Stimulated activated CD8-positive, alpha-beta memory T cell treated with anti-CD3 and anti-CD28 coated beads, Interleukin-4, amount 100 ng/mL, for 1 hour (primary cell): ENCODE measurements around the gene SFTPD.
"Not testable (repeated sequence)": the region's sequence is repeated elsewhere in the genome, so short reads cannot be mapped to it uniquely, and the experiment has no call there.

Experiments used
- DNase-seq, 2 donors: peaks; one replicate each; pipeline ENCODE4 v3.0.0-alpha.2; 2020; ENCODE audit warnings: low read depth in 2 of 2, low spot score in 1 of 2

The SFTPD gene

DNA sequence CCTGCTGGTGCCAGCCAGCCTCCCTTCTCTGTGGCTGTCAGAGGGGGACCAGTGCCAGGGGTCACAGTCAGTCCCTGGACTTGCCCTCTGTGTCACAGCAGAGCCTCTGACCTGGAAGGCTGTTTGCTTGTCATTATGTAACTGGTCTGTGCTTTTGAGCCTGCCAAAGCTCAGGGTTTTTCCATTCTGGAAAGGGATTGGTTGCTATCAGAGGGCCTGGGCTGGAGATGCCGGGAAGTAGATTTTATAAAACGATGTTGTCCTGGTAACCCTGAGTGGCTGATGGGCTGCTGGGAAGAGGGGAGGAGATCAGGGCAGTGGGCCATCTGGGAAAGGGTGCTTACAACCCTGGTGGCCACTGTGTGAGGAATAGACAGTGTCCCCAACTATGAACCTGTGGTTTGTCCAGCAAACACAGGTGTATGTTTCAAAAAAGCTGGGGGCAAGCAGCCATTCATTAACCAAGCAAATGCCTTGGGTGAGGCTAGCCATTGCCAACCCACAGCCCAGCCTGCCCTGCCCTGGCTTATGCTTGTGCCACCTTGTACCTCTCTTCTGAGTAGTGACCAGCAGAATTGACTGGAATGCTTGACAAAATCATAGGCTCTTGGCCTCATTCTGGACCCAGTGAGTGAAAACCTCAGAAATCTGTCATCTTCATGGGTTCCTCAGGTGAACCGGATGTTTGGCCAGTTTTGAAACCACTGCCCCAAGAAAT, 21.6 kb downstream of the SFTPD start:
- DNase-seq, result no peak

DNA sequence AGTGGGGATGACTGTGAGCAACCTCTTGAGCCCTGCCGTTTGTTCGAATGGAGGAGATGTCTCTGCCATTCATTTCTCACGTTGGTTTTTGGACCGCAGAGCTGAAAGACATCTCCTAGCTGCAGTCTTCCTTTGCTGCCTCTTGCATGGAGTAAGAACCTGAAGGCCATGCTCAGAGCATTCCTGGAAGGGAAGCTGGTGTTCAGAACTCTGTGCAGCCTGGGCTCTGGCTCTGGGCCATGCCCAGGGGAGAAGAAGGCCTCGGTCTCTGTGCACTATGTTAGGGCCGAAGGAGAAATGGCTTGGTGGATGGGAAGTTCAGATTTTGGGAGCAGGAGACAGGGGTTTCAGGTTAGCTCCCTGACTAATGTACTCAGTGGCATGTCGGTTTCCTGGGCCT, 22.9 kb downstream of the SFTPD start:
- no peak for DNase-seq

DNA sequence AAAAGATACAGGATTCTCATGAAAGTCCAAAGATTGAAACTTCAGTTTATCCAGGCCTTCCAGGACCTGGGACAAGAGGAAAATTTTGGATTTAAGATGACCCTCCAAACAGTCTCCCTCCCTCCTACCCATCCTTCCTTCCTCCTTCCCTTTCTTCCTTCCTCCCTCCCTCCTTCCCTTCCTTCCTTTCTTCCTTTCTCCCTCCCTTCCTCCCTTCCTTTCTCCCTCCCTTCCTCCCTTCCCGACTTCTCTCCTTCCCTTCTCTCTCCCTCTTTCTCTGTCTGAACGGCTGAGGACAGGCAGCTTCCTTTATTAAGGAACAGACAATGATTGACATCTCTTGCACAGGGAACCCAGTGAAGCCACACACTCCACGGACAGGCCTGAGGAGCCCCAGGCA, 23.3 kb downstream of the SFTPD start:
- DNase-seq, result no peak

DNA sequence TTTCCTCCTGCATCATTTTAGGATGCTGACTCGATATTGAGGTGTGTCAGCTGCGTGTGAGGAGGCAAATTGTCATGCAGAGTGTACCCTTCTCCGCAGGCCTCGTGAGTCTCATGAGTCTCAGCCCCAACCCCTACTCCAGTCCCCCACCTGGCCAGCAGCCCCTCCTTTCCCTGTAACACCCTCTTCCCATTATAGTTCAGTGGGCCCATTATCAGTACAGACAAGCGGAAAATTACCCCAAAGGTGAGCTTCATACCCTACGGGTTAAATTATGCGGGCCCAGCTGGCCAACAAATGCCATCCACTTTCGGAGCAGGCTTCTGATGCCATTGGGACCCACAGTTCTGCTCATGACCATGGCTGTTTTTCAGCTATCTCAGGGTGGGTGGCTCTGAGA, 25.2 kb downstream of the SFTPD start:
- DNase-seq, result no peak

DNA sequence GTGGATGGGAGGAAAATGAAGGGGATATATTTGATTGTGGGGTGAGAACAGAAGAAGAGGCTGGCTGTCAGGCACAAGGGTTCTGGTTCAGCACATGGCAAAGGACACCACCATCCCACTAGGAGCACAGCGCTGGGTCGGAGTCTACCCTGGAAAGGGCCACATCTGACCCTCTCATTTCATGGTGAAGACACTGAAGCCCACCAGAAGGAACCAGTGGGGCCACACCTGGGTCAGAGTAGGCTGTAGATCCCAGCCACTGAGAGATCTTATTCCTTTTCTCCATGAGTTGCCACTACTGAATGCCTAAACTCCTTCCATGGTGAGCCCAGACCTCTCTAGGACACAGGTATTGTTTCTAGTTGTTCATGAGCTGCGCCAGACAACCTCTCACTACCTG, 25.8 kb downstream of the SFTPD start:
- no peak for DNase-seq

DNA sequence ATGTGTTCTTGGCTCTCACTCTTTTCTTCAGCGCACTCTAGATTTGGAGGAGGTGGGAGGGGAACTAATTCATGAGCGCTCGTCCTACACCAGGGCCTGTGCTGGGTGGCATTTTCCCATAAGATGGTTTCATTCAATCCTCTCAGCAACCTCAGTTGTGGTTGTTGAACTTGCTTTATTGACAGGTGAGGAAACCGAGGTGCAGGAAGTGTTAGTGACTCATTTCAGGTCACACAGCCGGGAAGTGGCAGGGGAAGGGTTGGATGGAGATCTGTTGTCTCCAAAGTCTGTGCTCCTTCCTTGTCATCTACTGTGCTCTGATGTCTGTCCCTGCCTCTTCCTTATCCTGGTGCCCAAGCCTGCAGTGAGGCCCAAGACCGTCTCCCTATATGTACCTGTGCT, 26.9 kb downstream of the SFTPD start:
- not testable (repeated sequence) for DNase-seq

DNA sequence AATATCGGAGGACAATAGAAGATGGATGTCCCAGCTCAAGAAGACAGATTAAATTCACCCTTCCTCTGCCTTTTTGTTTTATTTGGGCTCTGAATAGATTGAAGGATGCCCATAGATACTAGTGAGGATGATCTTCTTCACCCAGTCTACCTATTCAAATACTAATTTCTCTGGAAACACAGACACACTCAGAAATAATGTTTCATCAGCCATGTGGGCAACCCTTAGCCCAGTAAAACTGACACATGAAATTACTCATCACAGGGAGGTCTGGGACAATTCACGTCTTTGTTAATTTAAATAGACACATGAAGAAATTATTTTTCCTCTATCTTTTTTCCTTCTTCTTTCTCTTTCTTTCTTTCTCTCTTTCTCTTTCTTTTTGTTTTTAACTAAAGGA, 33.1 kb downstream of the SFTPD start:
- not testable (repeated sequence) for DNase-seq

DNA sequence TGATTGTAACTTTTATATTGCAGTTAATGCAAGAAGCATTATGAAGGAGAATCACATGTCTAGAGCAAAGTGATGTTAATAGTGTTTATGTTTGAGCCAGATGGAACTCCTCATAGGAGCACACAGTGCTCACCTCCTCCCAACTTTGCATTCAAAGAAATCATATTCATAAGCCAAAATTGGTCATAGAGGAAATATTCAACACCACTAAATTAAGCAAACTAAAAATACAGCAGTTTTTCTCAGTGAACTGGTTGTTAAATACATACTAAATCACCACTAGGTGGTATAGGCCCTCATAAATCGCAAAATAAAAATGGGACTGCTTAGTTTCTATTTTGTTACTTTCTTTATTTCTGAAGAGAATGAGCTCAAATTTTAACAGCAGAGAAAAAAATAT, 34.4 kb downstream of the SFTPD start:
- not testable (repeated sequence) for DNase-seq

DNA sequence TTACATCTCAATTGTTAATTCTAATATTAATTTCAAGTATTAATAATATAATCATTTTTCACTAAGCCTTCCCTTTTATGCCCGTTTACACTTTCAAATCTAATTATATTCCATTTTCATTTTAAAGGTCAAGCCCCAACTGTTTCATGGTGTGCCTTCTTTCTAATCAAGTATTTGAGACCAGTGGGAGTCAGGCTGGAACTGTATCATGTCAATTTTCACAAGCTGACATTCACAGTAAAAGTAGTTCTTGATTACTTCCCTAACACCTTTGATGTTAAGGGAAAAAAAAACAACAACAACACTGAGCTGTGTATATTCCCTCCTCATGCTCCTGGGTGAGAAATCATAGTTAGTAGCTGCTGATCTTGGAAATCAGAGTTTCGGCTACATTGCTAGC, 38.1 kb downstream of the SFTPD start:
- DNase-seq, result no peak

DNA sequence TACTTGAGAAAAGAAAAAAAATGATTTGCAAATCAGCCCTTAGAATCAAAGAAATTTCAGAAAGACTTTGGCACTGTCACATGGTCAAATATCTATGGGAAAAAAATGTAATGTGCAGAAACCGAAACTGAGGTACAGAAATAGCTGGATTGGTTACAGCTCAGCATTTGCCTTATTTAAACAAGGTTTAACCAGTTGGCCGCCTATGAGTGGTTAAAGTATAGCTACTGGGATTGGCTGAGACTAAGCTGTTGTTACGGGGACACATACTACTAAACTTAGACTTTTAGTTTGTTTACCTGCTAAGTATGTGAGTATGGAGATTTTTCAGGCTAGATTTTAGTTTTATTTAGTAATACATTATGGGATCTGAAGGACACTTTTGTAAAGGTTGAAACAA, 38.6 kb downstream of the SFTPD start:
- no peak for DNase-seq

DNA sequence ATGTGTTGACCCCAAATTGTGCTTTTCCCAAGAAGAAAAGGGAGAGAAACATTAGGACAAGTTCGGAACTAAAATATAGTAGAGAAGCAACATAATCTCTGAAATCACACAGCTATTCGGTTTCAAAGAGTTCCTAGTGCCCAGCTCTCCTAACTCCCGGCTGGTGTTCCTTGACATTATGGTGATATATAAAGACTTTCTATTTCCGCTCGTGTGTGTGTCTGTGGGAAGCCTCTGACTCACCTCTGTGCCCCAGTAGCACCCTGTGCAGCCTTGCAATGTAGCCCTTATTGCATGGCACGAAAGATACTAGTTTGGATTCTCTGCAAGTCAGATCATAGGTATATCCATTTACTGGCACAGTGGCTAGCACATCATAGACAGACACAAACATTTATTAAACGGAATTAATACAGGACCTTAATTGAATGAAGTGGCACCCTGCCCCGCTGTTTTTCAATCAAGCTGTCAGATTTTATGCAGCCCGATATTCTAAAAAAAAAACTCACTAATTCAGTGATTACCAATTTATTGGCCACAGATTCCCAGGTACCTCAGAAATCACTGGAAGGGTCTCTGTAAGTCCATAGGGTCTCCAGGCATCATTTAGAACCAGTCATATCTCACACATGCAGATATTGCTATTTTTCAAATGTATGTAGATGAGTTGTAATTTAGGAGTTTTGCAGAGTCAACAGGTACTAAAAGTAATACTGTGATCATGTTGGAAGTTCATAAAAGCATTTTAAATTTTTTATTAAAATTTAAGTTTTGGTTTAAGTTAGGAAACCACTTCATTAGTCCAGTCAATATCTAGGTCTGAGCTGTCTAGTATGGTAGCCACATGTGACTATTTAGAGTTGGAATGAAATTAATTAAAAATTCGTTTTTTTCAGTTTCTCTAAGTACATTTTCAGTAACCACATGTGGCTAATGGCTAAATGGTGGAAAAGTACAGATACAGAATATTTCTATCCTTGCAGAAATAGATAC, 43.3 kb downstream of the SFTPD start:
- no peak for DNase-seq

DNA sequence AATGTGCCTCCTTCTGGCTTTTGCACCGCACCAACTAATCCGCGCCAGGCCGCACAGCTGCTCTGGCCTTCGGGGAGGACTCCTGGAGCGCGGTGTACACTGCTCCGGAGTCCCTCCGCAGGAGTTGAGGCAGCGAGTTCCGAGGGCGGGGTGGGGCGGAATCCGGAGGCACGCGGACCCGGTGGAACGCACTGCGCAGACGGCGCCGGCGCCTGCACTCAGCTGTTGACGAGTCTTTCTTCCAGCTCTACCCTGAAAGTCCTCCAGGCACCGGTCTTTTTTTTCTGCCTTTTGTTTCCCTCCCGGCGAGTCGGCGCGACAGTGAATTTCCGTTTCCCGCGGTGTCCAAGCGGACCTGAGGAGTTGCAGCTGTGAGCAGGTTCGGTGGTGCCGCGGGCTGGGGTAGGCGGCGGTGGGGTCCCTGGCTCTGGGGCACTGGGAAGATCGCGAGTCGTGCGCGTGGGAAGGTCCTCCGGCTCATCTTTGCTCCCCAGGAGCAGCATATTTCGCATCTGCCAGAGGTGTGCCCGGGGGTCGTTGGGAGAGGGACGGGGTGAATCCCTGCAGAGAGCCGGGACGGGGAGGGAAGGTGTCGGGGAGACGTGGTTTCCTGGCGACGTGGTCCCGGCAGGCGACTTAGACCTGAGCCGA, 44.1 kb downstream of the SFTPD start:
- peak; percentile 6 to 10 for DNase-seq

DNA sequence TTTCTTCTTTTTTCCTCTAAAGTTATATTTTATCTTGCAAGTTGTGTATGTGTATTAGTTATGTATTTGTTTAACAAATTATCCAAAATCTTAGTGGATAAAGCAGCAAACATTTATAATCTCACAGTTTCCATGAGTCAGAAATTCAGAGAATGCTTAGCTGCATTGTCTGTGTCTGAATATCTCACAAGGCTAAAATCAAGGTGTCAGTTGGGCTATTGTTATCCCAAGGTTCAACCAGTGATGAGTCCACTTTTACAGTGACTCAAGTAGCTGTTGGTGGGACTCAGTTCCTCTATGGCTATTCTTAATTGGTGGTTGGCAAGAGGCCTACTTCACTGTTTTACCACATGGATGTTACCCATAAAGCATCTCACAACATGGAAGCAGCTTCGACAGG, 47.3 kb downstream of the SFTPD start:
- not testable (repeated sequence) for DNase-seq

DNA sequence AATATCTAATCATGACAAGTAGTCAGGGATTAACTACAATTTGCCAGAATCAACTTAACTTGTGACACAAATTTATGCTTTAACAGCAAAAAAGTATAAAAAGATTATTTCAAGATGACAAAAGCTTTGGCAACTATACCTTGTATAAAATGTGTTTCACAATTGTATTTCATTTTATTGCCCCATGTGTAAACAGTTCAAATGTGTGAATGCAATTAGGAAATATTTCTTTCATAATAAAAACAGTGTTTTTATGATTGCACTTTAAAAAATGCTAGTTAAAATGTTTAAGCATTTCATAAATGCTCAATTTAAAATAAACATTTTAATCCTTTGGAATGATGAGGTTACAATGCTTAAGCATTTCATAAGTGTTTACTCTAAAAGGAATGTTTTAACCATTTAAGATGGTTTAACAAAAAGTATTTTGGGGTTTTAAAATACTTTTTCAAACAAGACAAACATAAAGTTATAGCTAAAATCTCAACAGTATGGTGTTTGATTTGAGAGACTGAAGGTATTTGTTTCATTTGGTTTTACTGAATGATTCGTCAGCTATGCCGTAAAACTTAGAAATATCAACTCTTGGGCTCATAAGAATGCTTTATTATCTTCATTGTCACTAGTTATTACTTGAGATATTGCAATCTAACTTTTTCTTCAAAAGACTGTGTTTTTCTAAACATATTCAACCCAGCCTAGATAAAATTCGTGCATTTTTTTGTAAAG, 50.1 kb downstream of the SFTPD start:
- no peak for DNase-seq

DNA sequence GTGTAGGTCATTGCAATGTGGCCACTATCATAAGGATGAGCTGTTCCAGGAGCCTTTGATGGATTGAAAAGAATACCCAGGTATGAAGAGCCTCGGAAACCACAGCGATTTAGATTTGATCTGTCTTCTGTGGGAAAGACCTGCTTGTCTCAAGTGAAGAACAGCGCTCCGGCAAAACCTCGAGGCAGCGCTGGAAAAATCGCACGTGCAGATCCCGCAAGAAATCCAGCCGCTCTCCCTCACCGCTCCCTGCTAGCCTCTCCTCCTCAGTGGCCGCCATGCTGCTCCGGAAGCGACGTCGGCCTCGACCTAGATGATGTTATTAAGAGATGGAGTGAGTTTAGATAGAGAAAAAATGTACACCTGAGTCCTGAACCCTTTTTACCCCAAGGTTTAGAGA, 56.0 kb downstream of the SFTPD start:
- not testable (repeated sequence) for DNase-seq

DNA sequence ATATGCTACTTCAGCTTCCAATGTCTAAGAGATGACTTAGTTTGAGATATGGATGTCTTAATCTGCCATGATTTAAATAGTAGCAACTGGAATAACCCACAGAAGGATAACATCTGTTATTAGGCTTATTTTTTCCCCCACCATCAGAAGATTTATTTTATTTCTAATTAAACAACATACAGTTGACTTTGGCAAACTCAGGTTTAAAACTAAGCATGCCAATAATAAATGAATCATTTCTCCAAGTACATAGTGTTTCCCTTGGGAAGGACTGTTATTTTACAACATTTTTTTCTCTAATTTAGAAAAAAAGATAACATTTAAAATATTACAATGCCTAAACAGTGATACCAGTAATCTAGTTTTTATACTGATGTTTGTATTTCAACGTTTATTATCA, 58.4 kb downstream of the SFTPD start:
- no peak for DNase-seq

DNA sequence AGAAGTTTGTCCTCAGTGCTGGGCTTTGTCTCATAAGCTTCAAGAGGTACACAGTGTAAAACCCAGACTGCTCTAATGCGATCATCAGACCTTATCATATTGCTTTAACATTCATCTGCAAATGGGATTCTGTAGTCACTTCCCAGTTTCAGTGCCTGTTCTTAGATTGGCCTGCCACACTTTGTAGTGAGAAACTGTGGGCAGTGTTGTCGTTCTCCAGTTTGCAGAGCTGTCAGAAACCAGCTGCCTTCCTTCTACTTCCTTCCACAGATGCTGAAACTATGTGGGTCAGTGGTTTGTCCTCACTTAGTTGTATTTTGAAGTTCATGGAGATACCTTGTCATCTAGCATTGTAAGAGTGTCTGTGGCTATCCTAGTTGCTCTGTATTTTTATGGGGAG, 59.9 kb downstream of the SFTPD start:
- not testable (repeated sequence) for DNase-seq
